Mesendoderm (in vitro differentiated cells): ENCODE data around the gene PLEKHB2.
"Not testable (repeated sequence)": the region's sequence is repeated elsewhere in the genome, so short reads cannot be mapped to it uniquely, and the experiment has no call there.

Experiments used
- DNase-seq: peaks from one replicate; pipeline ENCODE4 v3.0.0; 2013
- H2AK5ac ChIP-seq: 2 replicates; pipeline ENCODE4 v1.6.1; 2013; ENCODE audit warnings: low read length, inconsistent platforms
- H2BK120ac ChIP-seq: 2 replicates; pipeline ENCODE4 v1.6.1; 2013; ENCODE audit warnings: low read depth, mild to moderate bottlenecking, low read length, moderate library complexity, mixed read lengths
- H2BK15ac ChIP-seq: replicated peaks from 2 replicates; pipeline ENCODE4 v1.6.1; 2013; ENCODE audit warnings: low read depth, mild to moderate bottlenecking, moderate library complexity
- H2BK5ac ChIP-seq: 2 replicates; pipeline ENCODE4 v1.6.1; 2013; ENCODE audit warnings: low read length, inconsistent platforms
- H3K18ac ChIP-seq: 2 replicates; pipeline ENCODE4 v1.6.1; 2013; ENCODE audit warnings: mild to moderate bottlenecking, low read length, mixed read lengths
- H3K23ac ChIP-seq: one replicate; pipeline ENCODE4 v1.6.1; 2013; ENCODE audit warnings: low read length
- H3K27ac ChIP-seq: 2 replicates; pipeline ENCODE4 v1.5.1; 2013; ENCODE audit warnings: low read depth, mild to moderate bottlenecking, inconsistent platforms, low read length, moderate library complexity
- H3K27me3 ChIP-seq: 2 replicates; pipeline ENCODE4 v1.6.1; 2013; ENCODE audit warnings: low read length, control low read depth, mild to moderate bottlenecking, inconsistent platforms; ENCODE audit not compliant: insufficient read depth, poor library complexity
- H3K36me3 ChIP-seq: 2 replicates; pipeline ENCODE4 v1.6.1; 2013; ENCODE audit warnings: low read length, inconsistent platforms; ENCODE audit not compliant: control insufficient read depth, insufficient read depth
- H3K4ac ChIP-seq: one replicate; pipeline ENCODE4 v1.6.1; 2013; ENCODE audit warnings: low read depth, mild to moderate bottlenecking, low read length, moderate library complexity
- H3K4me1 ChIP-seq: 2 replicates; pipeline ENCODE4 v1.6.1; 2013; ENCODE audit warnings: low read depth, low read length, inconsistent platforms; ENCODE audit not compliant: control insufficient read depth
- H3K4me2 ChIP-seq: 2 replicates; pipeline ENCODE4 v1.6.1; 2013; ENCODE audit warnings: low read length
- H3K4me3 ChIP-seq: 2 replicates; pipeline ENCODE4 v1.5.1; 2013; ENCODE audit warnings: mild to moderate bottlenecking, low read length
- H3K56ac ChIP-seq: one replicate; pipeline ENCODE4 v1.6.1; 2013; ENCODE audit warnings: low read length
- H3K79me1 ChIP-seq: 2 replicates; pipeline ENCODE4 v1.6.1; 2013; ENCODE audit warnings: low read length, inconsistent platforms
- H3K79me2 ChIP-seq: 2 replicates; pipeline ENCODE4 v1.6.1; 2013; ENCODE audit warnings: mild to moderate bottlenecking, low read length; ENCODE audit not compliant: control insufficient read depth, insufficient read depth
- H3K9ac ChIP-seq: 2 replicates; pipeline ENCODE4 v1.6.1; 2013; ENCODE audit warnings: low read length, inconsistent platforms
- H4K5ac ChIP-seq: one replicate; pipeline ENCODE4 v1.6.1; 2013; ENCODE audit warnings: low read length
- H4K8ac ChIP-seq: one replicate; pipeline ENCODE4 v1.6.1; 2013; ENCODE audit warnings: low read depth, mild to moderate bottlenecking, control low read depth, low read length, moderate library complexity
- WGBS: extraction: QIAGEN DNeasy Blood & Tissue Kit; methylation state at CpG from one replicate; pipeline ENCODE4 v1.1.7; 2013; ENCODE audit warnings: low lambda C conversion rate, missing lambda C conversion rate; ENCODE audit not compliant: insufficient coverage; ENCODE audit errors: extremely low coverage; 5-methylcytosine and 5-hydroxymethylcytosine counted together

Gene PLEKHB2

DNA sequence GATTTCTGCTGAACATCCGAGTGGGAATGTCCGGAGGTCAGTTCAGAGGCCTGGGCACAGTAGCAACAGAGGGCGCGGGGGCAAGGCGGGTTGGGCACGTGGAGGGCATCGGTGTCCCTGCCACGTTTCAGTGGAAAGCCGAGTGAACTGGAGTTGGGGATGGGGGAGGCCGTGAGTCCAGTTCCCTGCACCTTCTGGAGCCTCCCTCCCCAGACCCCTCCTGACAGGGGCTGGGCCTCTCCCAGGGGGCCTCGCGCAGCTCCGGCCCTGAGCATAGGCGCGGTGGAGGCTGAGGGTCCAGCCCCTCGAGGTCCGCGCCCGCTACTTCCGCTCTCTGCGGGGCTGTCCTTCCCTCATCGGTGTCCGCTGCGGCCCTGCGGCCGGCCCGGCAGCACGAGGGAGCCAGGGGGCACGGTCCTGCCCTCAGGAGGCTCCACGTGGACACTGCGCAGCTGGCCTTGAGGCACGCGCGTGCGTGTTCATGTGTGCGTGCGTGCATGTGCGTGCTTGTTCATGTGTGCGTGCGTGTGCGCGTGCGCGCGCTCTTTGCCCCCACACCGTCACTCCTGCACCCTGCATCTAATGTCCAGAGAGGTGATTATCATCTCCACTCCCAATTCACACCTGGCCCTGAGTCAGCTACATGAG lies 50.2 kb downstream of the PLEKHB2 start:
- Histone ChIP-seq H3K27ac (no peak overlapping the region), H3K56ac (no peak overlapping the region), H3K4me3 (no peak overlapping the region), H4K5ac (no peak overlapping the region), H2BK5ac (no peak overlapping the region), H3K36me3 (no peaks in the 10 kb centered on the region), H3K4ac (no peak overlapping the region), H4K8ac (no peak overlapping the region), H3K79me2 (no peaks in the 10 kb centered on the region), H3K23ac (no peak overlapping the region), H2BK120ac (no peak overlapping the region), H3K79me1 (no peaks in the 10 kb centered on the region), H3K4me2 (no peak overlapping the region), H2BK15ac (no peak overlapping the region), H3K4me1 (no peaks in the 10 kb centered on the region), H3K27me3 (no peaks in the 10 kb centered on the region), H3K9ac (no peak overlapping the region), H2AK5ac (no peak overlapping the region), H3K18ac (no peak overlapping the region)
- no peak for DNase-seq
- WGBS: no CpG with 5 or more reads among the region's 46 CpGs

DNA sequence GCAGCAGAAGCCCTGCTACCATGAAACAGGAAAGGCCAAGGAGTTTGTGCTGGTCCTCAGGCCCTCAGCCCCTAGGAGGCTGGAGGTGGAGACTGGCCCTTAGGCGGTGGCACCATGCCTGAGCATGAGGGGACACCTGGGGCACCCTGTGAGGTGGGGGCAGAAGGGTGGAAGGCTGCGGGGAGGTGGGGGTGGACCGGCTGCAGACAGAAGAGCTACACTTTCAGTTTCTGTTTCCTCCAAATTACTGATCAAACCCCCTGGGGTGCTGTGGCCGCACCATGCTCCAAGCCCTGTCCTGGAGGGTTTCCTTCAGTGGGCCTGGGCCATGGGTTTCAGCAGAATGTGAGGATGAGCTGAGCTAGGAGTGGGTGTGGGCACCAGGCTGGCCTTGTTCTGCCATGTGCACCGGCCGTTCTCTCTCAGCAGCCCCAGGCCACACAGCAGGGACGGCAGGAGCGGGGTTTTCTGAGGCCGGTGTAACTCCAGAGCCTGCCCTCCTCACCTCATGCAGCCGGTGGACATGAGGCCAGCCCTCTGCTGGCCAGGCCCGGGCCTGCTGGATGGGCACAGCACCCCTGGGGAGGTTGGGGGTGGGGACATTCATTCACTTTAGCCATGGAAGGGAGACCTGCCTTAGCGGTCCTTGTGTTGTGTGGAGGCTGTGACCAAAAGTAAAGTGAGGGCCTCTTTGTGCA lies 51.5 kb downstream of the PLEKHB2 start:
- no peak overlapping the region for H4K8ac ChIP-seq

DNA sequence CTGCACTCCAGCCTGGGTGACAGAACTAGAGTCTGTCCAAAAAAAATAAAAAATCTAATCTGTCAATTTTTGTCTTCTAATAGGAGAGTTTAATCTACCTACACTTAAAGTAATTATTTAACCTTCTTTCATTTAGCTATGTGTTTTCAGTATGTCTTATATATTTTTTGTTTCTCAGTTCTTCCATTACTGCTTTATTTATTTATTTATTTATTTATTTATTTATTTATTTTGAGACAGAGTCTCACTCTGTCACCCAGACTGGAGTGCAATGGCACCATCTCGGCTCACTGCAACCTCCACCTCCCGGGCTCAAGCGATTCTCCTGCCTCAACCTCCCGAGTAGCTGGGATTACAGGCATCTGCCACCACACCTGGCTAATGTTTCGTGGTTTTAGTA lies 60.4 kb downstream of the PLEKHB2 start:
- H3K18ac ChIP-seq, H3K79me2 ChIP-seq, H2BK15ac ChIP-seq, H3K36me3 ChIP-seq, H4K8ac ChIP-seq, H3K4me2 ChIP-seq, H3K9ac ChIP-seq, H3K27ac ChIP-seq, H2BK5ac ChIP-seq, H3K79me1 ChIP-seq, H3K23ac ChIP-seq, H2AK5ac ChIP-seq, H3K27me3 ChIP-seq, H3K56ac ChIP-seq, H3K4ac ChIP-seq, DNase-seq, H2BK120ac ChIP-seq, H4K5ac ChIP-seq, H3K4me1 ChIP-seq, H3K4me3 ChIP-seq: not testable (repeated sequence)
- WGBS: no CpG with 5 or more reads among the region's 5 CpGs

More for the DNA sequence above, 51.5 kb downstream of the PLEKHB2 start:
- Histone ChIP-seq H3K18ac (no peak overlapping the region), H3K23ac (no peak overlapping the region), H3K27ac (no peak overlapping the region), H2BK15ac (no peak overlapping the region), H3K56ac (no peak overlapping the region), H3K27me3 (no peaks in the 10 kb centered on the region), H4K5ac (no peak overlapping the region), H3K4me1 (no peaks in the 10 kb centered on the region), H3K4me2 (no peak overlapping the region), H3K36me3 (no peaks in the 10 kb centered on the region), H3K4me3 (no peak overlapping the region), H2BK5ac (no peak overlapping the region), H3K9ac (no peak overlapping the region), H3K4ac (no peak overlapping the region), H3K79me1 (no peaks in the 10 kb centered on the region), H2BK120ac (no peak overlapping the region), H3K79me2 (no peaks in the 10 kb centered on the region), H2AK5ac (no peak overlapping the region)
- no peak for DNase-seq
- WGBS: no CpG with 5 or more reads among the region's 12 CpGs

DNA sequence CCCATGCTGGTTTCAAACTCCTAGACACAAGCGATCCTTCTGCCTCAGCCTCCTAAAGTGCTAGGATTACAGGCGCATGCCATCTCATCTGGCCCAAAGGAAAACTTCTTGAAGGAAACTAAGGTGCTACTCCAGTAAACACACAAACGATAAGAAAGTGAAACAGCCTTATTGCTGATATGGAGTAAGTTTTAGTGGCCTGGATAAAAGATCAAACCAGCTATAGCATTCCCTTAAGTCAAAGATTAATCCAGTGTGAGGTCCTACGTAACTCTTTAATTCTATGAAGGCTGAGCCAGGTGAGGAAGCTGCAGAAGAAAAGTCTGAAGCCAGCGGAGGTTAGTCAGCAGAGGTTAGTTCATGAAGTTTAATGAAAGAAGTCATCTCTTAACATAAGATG lies 63.4 kb downstream of the PLEKHB2 start:
- no peak overlapping the region for H3K23ac ChIP-seq
- H3K4ac ChIP-seq: no peak overlapping the region
- H3K27ac ChIP-seq: no peak overlapping the region
- H3K4me1 ChIP-seq: no peaks in the 10 kb centered on the region
- H2BK15ac ChIP-seq: no peak overlapping the region
- no CpG with 5 or more reads among the region's 5 CpGs for WGBS
- no peak overlapping the region for H3K18ac ChIP-seq
- H3K79me2 ChIP-seq: no peaks in the 10 kb centered on the region
- H4K5ac ChIP-seq: no peak overlapping the region
- H3K9ac ChIP-seq: no peak overlapping the region
- H3K79me1 ChIP-seq: no peaks in the 10 kb centered on the region
- H4K8ac ChIP-seq: no peak overlapping the region
- H3K36me3 ChIP-seq: no peaks in the 10 kb centered on the region
- no peak for DNase-seq
- no peaks in the 10 kb centered on the region for H3K27me3 ChIP-seq
- no peak overlapping the region for H3K4me3 ChIP-seq
- no peak overlapping the region for H3K56ac ChIP-seq
- no peak overlapping the region for H2BK5ac ChIP-seq
- H2AK5ac ChIP-seq: no peak overlapping the region
- no peak overlapping the region for H3K4me2 ChIP-seq
- H2BK120ac ChIP-seq: no peak overlapping the region

DNA sequence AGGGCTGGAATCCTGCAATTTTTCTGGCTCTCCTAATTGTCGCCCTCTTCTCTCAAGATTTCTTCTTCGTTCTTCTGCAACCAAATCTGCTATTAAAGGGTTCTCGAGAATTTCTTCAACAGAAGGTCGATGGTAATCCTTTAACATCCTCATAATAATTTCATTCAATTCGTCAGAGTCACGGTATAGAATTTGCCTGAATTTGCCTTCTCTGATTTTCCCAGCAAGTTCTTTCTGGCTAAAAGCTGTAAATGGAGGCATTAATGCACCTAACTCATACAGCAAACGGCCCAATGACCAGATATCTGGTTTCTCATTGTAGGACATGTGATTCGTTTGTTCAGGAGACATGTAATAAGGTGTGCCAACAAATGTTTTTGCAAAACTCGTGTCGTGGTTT lies 72.9 kb downstream of the PLEKHB2 start:
- H4K8ac ChIP-seq, H3K4me1 ChIP-seq, H2BK5ac ChIP-seq, H3K4ac ChIP-seq, H3K9ac ChIP-seq, H2BK120ac ChIP-seq, H2BK15ac ChIP-seq, H3K4me3 ChIP-seq, H3K36me3 ChIP-seq, H3K79me2 ChIP-seq, H3K4me2 ChIP-seq, H3K27ac ChIP-seq, H3K79me1 ChIP-seq, H3K18ac ChIP-seq, H3K56ac ChIP-seq, H2AK5ac ChIP-seq, DNase-seq, H4K5ac ChIP-seq, H3K27me3 ChIP-seq, H3K23ac ChIP-seq: not testable (repeated sequence)
- WGBS: no CpG with 5 or more reads among the region's 10 CpGs
